MM.1S (cell line): ENCODE measurements around the gene MAGI2.

Source experiments
- DNase-seq: peaks from one replicate; pipeline ENCODE4 v3.0.0-alpha.2; 2015
- H2AFZ ChIP-seq: fragments of 300-600 bp; sonication (generic); 2 replicates; pipeline ENCODE4 v1.6.0; 2016; ENCODE audit warnings: antibody characterized with exemption, low read length
- H3F3A ChIP-seq: fragments of 300-600 bp; sonication (generic); 2 replicates; pipeline ENCODE4 v1.6.1; 2016; ENCODE audit warnings: mild to moderate bottlenecking, antibody characterized with exemption, low read length, moderate library complexity, mixed read lengths; ENCODE audit not compliant: insufficient read depth
- H3K27ac ChIP-seq: fragments of 300-600 bp; sonication (generic); 2 replicates; pipeline ENCODE4 v1.5.1; 2016; ENCODE audit warnings: mild to moderate bottlenecking, low read length
- H3K27me3 ChIP-seq: fragments of 300-600 bp; sonication (generic); replicated peaks from 2 replicates; pipeline ENCODE4 v1.6.0; 2016; ENCODE audit warnings: low read length; ENCODE audit not compliant: insufficient read depth
- H3K36me3 ChIP-seq: fragments of 300-600 bp; sonication (generic); replicated peaks from 2 replicates; pipeline ENCODE4 v1.6.1; 2016; ENCODE audit warnings: mild to moderate bottlenecking, low read length, mixed read lengths; ENCODE audit not compliant: insufficient read depth
- H3K4me1 ChIP-seq: fragments of 300-600 bp; sonication (generic); 2 replicates; pipeline ENCODE4 v1.6.1; 2016; ENCODE audit warnings: low read length, mixed read lengths
- H3K4me2 ChIP-seq: fragments of 300-600 bp; sonication (generic); 2 replicates; pipeline ENCODE4 v1.6.0; 2016; ENCODE audit warnings: low read depth, low read length
- H3K4me3 ChIP-seq: fragments of 300-600 bp; sonication (generic); 2 replicates; pipeline ENCODE4 v1.5.1; 2016; ENCODE audit warnings: low read length, mixed read lengths
- H3K79me2 ChIP-seq: fragments of 300-600 bp; sonication (generic); 2 replicates; pipeline ENCODE4 v1.6.1; 2016; ENCODE audit warnings: mixed run types, low read length, mixed read lengths
- H3K9ac ChIP-seq: fragments of 300-600 bp; sonication (generic); 2 replicates; pipeline ENCODE4 v1.6.1; 2016; ENCODE audit warnings: low read length, mixed read lengths
- H3K9me2 ChIP-seq: fragments of 300-600 bp; sonication (generic); replicated peaks from 2 replicates; pipeline ENCODE4 v1.6.1; 2016; ENCODE audit warnings: mild to moderate bottlenecking, low read length, mixed read lengths; ENCODE audit not compliant: insufficient read depth
- H3K9me3 ChIP-seq: fragments of 300-600 bp; sonication (generic); replicated peaks from 2 replicates; pipeline ENCODE4 v1.6.1; 2016; ENCODE audit warnings: mild to moderate bottlenecking, low read length, mixed read lengths; ENCODE audit not compliant: insufficient read depth
- H4K20me1 ChIP-seq: fragments of 300-600 bp; sonication (generic); 2 replicates; pipeline ENCODE4 v1.6.1; 2016; ENCODE audit warnings: mild to moderate bottlenecking, low read length, moderate library complexity, mixed read lengths; ENCODE audit not compliant: insufficient read depth
- EZH2 ChIP-seq: fragments of 300-600 bp; sonication (generic); optimal IDR thresholded peaks from 2 replicates; pipeline ENCODE3; 2017; ENCODE audit warnings: low read depth, mild to moderate bottlenecking, antibody characterized with exemption, low read length, mixed read lengths
- EZH2phosphoT487 ChIP-seq: fragments of 300-600 bp; sonication (generic); IDR thresholded peaks from 2 replicates; pipeline ENCODE4 v1.6.1; 2018; ENCODE audit warnings: antibody characterized with exemption, low read length
- TF ChIP-seq, protein P1 (sequence below): fragments of 300-600 bp; sonication (generic); IDR thresholded peaks from 2 replicates; pipeline ENCODE4 v1.5.1; 2016; ENCODE audit warnings: antibody characterized with exemption, low read length, mixed read lengths

The MAGI2 gene

DNA sequence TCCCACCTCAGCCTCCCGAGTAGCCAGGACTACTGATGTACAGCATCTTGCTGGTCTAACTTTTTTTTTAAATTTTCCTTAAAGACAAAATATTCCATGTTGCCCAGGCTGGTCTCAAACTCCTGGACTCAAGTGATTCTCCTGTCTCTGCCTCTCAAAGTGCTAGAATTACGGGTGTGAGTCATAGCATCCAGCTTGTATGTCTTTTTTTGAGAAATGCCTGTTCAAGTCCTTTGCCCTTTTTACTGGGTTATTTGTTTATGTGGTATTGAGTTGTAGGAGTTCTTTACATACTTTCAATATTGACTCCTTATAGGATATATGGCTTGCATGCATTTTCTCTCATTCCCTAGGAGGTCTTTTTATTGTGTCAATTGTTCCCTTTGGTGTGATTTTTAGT, 486.4 kb downstream of the MAGI2 start:
- Histone ChIP-seq H3K79me2 (no peaks in the 10 kb centered on the region), H3K36me3 (no peaks in the 10 kb centered on the region), H3K27me3 (no peaks in the 10 kb centered on the region), H3K4me2 (no peak overlapping the region), H3K9me3 (no peaks in the 10 kb centered on the region), H2AFZ (no peak overlapping the region), H3K4me1 (no peaks in the 10 kb centered on the region), H3K9me2 (no peaks in the 10 kb centered on the region), H3K4me3 (no peak overlapping the region), H3K27ac (no peak overlapping the region), H3F3A (no peaks in the 10 kb centered on the region), H4K20me1 (no peaks in the 10 kb centered on the region), H3K9ac (no peak overlapping the region)
- TF ChIP-seq EZH2 (no peak), EZH2phosphoT487 (no peak)
- TF ChIP-seq, protein P1, sequence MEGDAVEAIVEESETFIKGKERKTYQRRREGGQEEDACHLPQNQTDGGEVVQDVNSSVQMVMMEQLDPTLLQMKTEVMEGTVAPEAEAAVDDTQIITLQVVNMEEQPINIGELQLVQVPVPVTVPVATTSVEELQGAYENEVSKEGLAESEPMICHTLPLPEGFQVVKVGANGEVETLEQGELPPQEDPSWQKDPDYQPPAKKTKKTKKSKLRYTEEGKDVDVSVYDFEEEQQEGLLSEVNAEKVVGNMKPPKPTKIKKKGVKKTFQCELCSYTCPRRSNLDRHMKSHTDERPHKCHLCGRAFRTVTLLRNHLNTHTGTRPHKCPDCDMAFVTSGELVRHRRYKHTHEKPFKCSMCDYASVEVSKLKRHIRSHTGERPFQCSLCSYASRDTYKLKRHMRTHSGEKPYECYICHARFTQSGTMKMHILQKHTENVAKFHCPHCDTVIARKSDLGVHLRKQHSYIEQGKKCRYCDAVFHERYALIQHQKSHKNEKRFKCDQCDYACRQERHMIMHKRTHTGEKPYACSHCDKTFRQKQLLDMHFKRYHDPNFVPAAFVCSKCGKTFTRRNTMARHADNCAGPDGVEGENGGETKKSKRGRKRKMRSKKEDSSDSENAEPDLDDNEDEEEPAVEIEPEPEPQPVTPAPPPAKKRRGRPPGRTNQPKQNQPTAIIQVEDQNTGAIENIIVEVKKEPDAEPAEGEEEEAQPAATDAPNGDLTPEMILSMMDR, result no peak
- no peak for DNase-seq

DNA sequence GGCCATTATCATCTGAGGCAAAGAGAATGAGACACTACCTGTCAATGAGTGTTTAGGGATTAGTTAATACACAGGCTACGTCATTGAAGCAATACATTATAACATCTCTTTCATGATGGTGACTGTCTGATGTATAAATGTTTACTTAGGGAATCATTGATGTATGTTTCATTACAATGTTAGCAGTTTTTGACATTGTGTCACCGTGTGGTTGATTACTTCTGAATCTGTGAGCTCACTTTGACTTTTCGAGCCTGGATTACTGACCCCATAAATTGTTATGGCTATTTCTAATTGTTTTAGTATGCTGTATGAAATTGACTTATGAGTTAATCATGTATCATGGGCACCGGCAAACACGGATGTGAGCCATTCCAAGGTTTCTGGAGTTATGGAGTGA, 494.0 kb downstream of the MAGI2 start:
- Histone ChIP-seq H3K4me2 (no peak overlapping the region), H3K27ac (no peak overlapping the region), H3K9me3 (no peaks in the 10 kb centered on the region), H3K27me3 (no peaks in the 10 kb centered on the region), H3K9ac (no peak overlapping the region), H3K4me1 (no peaks in the 10 kb centered on the region), H3K9me2 (no peaks in the 10 kb centered on the region), H3F3A (no peaks in the 10 kb centered on the region), H2AFZ (no peak overlapping the region), H3K4me3 (no peak overlapping the region), H3K36me3 (no peaks in the 10 kb centered on the region), H3K79me2 (no peaks in the 10 kb centered on the region), H4K20me1 (no peaks in the 10 kb centered on the region)
- TF ChIP-seq, protein P1, result no peak
- no peak for TF ChIP-seq EZH2phosphoT487
- TF ChIP-seq EZH2, result no peak
- DNase-seq, result no peak

DNA sequence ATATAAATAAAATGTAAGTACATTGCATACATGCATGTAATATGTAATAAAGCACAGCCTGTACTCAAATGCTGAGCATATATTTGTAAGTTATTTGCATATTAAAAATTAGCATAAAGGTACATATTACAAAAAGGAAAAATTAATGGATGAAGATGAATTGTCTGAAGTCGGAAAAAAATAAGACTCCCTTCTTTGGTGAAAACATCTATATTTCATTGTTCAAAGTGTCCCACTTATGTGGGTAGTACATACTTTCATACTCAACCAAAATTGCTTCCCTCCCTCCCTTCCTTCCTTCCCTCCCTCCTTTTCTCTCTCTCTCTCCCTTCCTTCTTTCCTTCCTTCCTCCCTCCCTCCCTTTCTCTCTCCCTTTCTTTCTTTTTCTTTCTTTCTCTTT, 498.1 kb downstream of the MAGI2 start:
- TF ChIP-seq EZH2phosphoT487 (no peak), EZH2 (no peak)
- TF ChIP-seq, protein P1, result no peak
- Histone ChIP-seq H3K79me2 (no peaks in the 10 kb centered on the region), H3K4me1 (no peaks in the 10 kb centered on the region), H3K36me3 (no peaks in the 10 kb centered on the region), H3K4me3 (no peak overlapping the region), H2AFZ (no peak overlapping the region), H3K27me3 (no peaks in the 10 kb centered on the region), H4K20me1 (no peaks in the 10 kb centered on the region), H3K9ac (no peak overlapping the region), H3F3A (no peaks in the 10 kb centered on the region), H3K27ac (no peak overlapping the region), H3K9me3 (no peaks in the 10 kb centered on the region), H3K9me2 (no peaks in the 10 kb centered on the region), H3K4me2 (no peak overlapping the region)
- no peak for DNase-seq
